SKM-1 treated with dmso at 0.1 percent for 144 hours (cell line): ENCODE measurements around the gene LRRC27.
A peak's percentile ranks its signal among the peaks of the same experiment; 100 is the strongest.

Source experiments
- DNase-seq: peaks from one replicate; lab custom pipeline; 2025; ENCODE audit not compliant: unreplicated experiment; lab: John Stamatoyannopoulos, UW

LRRC27 gene

GRCh38 chr10:132421847-132422751, 90.1 kb downstream of the LRRC27 start:
- no peak for DNase-seq

DNA sequence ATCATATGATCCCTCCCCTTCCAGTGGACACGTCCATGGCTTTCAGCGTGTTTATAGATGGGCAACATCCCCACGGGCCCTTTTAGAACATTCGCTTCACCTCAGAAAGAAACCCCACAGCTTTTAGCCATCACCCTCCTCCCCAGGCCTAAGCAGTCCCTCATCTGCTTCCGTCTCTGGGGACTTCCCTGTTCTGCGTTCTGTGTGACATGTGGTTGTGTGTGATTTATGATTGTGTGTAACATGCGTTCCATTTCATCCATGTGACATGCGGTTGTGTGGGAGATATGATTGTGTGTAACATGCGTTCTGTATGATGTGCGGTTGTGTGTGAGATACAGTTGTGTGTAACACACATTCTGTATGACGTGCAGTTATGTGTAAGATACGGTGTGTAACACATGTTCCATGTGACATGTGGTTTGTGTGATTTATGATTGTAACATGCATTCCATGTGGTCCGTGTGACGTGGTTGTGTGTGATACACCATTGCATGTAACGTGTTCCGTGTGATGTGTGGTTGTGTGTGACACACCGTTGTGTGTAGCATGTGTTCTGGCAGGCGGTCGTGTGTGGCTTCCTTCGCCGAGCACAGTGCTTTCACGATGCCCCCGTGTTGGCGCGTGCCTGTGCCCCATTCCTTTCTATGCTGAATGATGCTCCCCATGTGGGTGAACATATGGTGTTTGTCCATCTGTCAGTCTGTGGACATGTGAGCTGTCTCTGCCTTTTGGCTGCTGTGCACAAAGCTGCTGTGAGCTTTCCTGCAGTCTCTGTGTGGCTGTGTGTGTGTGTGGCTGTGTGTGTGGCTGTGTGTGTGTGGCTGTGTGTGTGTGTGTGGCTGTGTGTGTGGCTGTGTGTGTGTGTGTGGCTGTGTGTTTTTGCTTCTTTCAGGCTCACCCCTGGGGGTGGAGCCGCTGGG, 91.2 kb downstream of the LRRC27 start:
- DNase-seq, result peak; percentile 75

GRCh38 chr10:132423966-132424861, 92.2 kb downstream of the LRRC27 start:
- no peak for DNase-seq

- no peak for DNase-seq
These were observed 93.2 kb downstream of the LRRC27 start for GRCh38 chr10:132425029-132425756.

- DNase-seq, result no peak
These were observed 93.8 kb downstream of the LRRC27 start for GRCh38 chr10:132425757-132426155.

DNA sequence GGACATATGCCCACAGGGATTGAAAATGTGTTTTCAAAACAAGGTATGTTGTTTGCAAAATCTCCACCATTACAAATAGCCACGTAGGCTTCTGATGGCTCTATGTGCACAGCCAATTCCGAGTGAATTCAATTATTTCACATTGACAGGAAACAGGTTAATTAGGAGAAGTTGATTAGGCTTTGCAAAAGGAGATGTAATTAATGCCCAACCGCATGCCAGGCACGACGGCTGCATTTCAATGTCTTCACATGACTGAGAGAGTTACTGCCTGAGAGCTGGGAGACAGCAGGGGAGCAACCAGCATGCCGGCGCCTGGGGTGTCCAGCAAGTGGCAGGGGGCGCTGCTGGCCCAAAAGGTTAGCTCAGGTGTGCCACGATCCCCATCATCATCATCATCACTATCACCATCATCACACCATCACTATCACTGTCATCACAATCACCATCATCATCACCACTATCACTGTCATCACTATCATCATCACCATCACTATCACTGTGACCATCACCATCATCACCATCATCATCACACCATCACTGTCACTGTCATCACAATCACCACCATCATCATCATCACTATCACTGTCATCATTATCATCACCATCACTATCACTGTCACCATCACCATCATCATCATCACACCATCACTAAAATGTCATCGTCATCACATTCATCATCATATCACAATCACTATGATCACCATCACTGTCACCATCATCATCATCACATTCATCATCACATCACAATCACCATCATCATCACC, 95.2 kb downstream of the LRRC27 start:
- DNase-seq, result no peak

DNA sequence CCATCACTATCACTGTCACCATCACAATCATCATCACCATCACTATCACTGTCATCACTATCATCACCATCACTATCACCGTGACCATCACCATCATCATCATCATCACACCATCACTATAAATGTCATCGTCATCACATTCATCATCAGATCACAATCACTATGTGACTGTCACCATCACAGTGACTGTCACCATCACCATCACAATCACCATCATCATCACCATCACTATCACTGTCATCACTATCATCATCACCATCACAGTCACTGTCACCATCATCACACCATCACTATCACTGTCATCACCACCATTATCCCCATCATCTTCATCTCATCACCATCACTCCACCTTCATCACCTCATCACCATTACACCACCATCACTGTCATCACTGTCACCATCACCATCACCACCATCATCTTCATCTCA, 96.0 kb downstream of the LRRC27 start:
- no peak for DNase-seq

- DNase-seq, result no peak
These were observed 96.5 kb downstream of the LRRC27 start for GRCh38 chr10:132428486-132428995.
